HG03571 (cell line): Measurements from ENCODE around the gene GRAP2.
"Not testable (repeated sequence)": the region's sequence is repeated elsewhere in the genome, so short reads cannot be mapped to it uniquely, and the experiment has no call there.

Experiments
- ATAC-seq: cut with Tn5 transposase; IDR thresholded peaks from one replicate; pipeline ENCODE4 v1.9.1; 2021; ENCODE audit not compliant: unreplicated experiment

The GRAP2 gene

GRCh38 chr22:39942439-39943230 is 41.8 kb downstream of the GRAP2 start:
- no peak for ATAC-seq

- no peak for ATAC-seq
Observed at GRCh38 chr22:39943337-39943736, 42.5 kb downstream of the GRAP2 start.

- no peak for ATAC-seq
Observed at GRCh38 chr22:39943953-39944872, 43.3 kb downstream of the GRAP2 start.

- no peak for ATAC-seq
Observed at GRCh38 chr22:39946126-39946502, 45.2 kb downstream of the GRAP2 start.

GRCh38 chr22:39946503-39947219 is 45.8 kb downstream of the GRAP2 start:
- no peak for ATAC-seq

- ATAC-seq, result no peak
Observed at GRCh38 chr22:39947220-39948216, 46.6 kb downstream of the GRAP2 start.

- ATAC-seq, result no peak
Observed at GRCh38 chr22:39949964-39950737, 49.3 kb downstream of the GRAP2 start.

GRCh38 chr22:39951603-39952293 is 50.9 kb downstream of the GRAP2 start:
- not testable (repeated sequence) for ATAC-seq

- no peak for ATAC-seq
Observed at GRCh38 chr22:39952347-39952746, 51.5 kb downstream of the GRAP2 start.

- ATAC-seq, result no peak
Observed at GRCh38 chr22:39953101-39953500, 52.2 kb downstream of the GRAP2 start.

- ATAC-seq, result no peak
Observed at GRCh38 chr22:39954584-39955055, 53.7 kb downstream of the GRAP2 start.

- ATAC-seq, result no peak
Observed at GRCh38 chr22:39955675-39956074, 54.8 kb downstream of the GRAP2 start.

- no peak for ATAC-seq
Observed at GRCh38 chr22:39956932-39957664, 56.2 kb downstream of the GRAP2 start.

- no peak for ATAC-seq
Observed at GRCh38 chr22:39958009-39958711, 57.3 kb downstream of the GRAP2 start.

GRCh38 chr22:39958949-39959639 is 58.2 kb downstream of the GRAP2 start:
- ATAC-seq, result no peak

GRCh38 chr22:39959640-39960447 is 59.0 kb downstream of the GRAP2 start, which contains the start of gene TMA7B:
TSS of gene TMA7B (plus strand) at chr22:39960397. CDS start at chr22:39964375, 3,978 bp downstream.
- ATAC-seq, result no peak
